Measurements from ENCODE around the gene DAAM2. TPM values are rescaled to one million over a fixed set of nuclear protein-coding genes. Genes with fewer than 3 reads are reported as not detected.

DAAM2 gene
- total and polyA plus RNA-seq, 2 of the 8 experiments (the other 6 are each of a cell fraction or from before 2014, with no cell fraction given): 1.5 to 2.9 TPM

DNA sequence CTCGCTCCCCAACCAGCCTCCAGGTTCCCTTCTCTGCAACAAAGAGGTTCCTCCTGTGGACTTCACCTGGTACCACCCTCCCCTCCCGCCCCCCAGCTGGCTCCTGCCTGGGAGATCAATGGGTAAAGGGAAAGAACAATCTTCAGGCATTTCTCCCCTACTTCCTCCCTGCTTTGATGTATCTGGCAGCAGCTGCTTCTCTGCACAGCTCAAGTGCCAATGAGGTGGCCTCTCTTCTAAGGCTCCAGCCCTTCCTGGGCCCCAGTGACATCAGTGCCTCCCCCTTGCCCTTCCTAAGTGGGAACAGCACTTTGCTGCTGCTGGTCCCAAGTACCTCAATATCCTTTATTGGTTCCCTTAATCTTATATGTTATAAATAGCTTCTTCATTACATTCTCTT lies 118.6 kb downstream of the DAAM2 start (continued):
- TF ChIP-seq, protein P1, sequence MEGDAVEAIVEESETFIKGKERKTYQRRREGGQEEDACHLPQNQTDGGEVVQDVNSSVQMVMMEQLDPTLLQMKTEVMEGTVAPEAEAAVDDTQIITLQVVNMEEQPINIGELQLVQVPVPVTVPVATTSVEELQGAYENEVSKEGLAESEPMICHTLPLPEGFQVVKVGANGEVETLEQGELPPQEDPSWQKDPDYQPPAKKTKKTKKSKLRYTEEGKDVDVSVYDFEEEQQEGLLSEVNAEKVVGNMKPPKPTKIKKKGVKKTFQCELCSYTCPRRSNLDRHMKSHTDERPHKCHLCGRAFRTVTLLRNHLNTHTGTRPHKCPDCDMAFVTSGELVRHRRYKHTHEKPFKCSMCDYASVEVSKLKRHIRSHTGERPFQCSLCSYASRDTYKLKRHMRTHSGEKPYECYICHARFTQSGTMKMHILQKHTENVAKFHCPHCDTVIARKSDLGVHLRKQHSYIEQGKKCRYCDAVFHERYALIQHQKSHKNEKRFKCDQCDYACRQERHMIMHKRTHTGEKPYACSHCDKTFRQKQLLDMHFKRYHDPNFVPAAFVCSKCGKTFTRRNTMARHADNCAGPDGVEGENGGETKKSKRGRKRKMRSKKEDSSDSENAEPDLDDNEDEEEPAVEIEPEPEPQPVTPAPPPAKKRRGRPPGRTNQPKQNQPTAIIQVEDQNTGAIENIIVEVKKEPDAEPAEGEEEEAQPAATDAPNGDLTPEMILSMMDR (IDR thresholded peaks at IDR 0.05; ENCODE audit: control extremely low read depth in 1 of 3, insufficient read depth in 1 of 3, low read depth in 1 of 3, low read length in 3 of 3): no peak
